SH-SY5Y (cell line): ENCODE measurements around the gene HCFC1.

ENCODE experiments used
- GATA2 ChIP-seq: IDR thresholded peaks from 2 replicates; pipeline ENCODE4 v1.6.1; 2011; ENCODE audit warnings: mild to moderate bottlenecking, low read depth, low read length
- GATA3 ChIP-seq: IDR thresholded peaks from 2 replicates; pipeline ENCODE4 v1.6.1; 2011; ENCODE audit warnings: low read depth, mild to moderate bottlenecking, low read length, moderate library complexity

DNA sequence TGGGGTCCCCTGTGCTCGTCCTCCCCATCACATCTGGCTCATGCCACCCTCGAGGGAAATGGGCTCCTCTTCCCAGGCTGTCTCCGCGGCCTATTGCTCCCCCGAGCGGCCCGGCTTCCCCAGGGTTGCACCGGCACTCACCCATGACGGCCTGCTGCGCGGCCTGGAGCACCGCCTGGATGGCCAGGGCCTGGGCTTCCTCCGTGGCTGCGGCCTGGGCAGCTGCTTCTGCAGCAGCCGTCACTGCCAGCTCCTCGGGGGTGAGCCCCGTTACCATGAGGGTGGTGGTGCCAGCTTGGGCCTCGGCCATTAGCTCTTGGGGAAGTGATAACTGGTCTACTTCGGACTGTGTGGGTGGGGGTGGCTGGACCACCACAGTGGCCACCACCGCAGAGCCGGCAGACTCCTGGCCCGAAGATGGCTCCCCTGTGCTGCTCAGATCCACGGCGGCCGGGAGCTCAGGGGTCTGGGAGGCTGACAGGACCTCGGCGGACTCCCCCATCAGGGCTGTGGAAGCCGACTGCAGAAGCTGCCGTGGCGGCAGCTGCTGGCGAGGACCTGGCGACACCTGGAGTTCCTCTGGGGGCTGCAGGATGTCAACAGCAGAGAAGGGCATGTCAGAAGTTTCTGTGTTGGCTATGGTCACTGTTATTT is 19.1 kb downstream of the HCFC1 start:
- no peak for TF ChIP-seq GATA3
- TF ChIP-seq GATA2, result no peak
